HAP-1 (cell line): ENCODE data around the gene CDA.
"Not testable (repeated sequence)": the region's sequence is repeated elsewhere in the genome, so short reads cannot be mapped to it uniquely, and the experiment has no call there.

Source experiments
- DNase-seq, 2 experiments: peaks; one replicate each; pipeline ENCODE4 v3.0.0-alpha.2; 2016 to 2020; ENCODE audit warnings: low spot score in 2 of 2
- H3K27me3 ChIP-seq: fragments of 250-450 bp; sonication (Bioruptor Pico); 2 replicates; pipeline ENCODE4 v1.5.1; 2020; ENCODE audit warnings: low read depth, mild to moderate bottlenecking, moderate library complexity
- H3K36me3 ChIP-seq: fragments of 250-450 bp; sonication (Bioruptor Pico); replicated peaks from 2 replicates; pipeline ENCODE4 v1.5.1; 2020; ENCODE audit warnings: mild to moderate bottlenecking
- H3K4me1 ChIP-seq: fragments of 250-450 bp; sonication (Bioruptor Pico); 2 replicates; pipeline ENCODE4 v1.5.1; 2020; ENCODE audit warnings: mild to moderate bottlenecking
- H3K4me3 ChIP-seq: fragments of 250-450 bp; sonication (Bioruptor Pico); 2 replicates; pipeline ENCODE4 v1.5.1; 2020; ENCODE audit warnings: mild to moderate bottlenecking, moderate library complexity
- H3K9me3 ChIP-seq: fragments of 250-450 bp; sonication (Bioruptor Pico); 2 replicates; pipeline ENCODE4 v1.5.1; 2020; ENCODE audit warnings: mild to moderate bottlenecking, moderate library complexity
- in situ Hi-C: fragments of 300-500 bp; cut with MboI; formaldehyde crosslinking; loops from 3 replicates; pipeline ENCODE4 v1.14.3; 2020; ENCODE audit warnings: low sequenced_read_pairs, inconsistent platforms, mixed read lengths

Gene CDA

DNA sequence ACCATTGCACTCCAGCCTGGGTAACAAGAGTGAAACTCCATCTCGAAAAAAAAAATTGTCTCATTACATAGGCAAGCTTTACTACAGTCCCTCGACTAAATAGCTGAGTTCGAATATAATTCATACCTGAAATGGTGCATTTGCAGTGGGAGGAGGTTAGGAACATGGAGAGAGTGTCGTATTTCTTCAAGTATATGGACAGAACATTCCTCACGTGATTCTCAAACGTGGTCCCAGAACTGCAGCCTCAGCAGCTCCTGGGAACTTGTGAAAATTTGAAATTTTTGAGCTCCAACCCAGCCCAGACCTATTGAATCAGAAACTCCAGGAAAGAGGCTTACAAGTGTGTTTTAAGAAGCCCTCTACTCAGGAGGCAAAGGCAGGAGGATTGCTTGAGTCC is 7.2 kb downstream of the CDA start:
- in situ Hi-C loops, result no loop called here
- no peak for DNase-seq
- H3K4me3 ChIP-seq, result no peak overlapping the region
- no peaks in the 10 kb centered on the region for H3K9me3 ChIP-seq
- H3K36me3 ChIP-seq, result no peaks in the 10 kb centered on the region
- no peaks in the 10 kb centered on the region for H3K4me1 ChIP-seq
- H3K27me3 ChIP-seq, result no peaks in the 10 kb centered on the region

DNA sequence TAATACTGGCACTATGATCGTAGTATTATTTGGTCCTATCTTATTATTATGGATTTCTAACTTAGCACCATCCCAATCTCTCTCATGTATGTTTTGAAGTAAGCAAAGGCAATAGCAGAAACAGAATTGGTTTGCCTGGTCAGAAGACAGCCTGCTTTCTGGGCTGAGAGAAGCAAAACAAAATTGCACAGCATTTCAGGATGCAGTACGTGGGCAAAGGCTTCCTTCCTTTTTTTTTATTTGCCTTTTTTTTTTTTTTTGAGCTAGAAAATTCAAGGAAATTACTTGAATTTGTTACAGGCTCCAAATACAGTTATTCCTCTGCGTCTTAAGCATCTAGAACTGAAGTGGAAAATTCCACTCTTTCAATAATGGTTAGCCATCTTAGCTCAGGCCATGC is 8.8 kb downstream of the CDA start:
- Histone ChIP-seq H3K4me3 (no peak overlapping the region), H3K36me3 (no peaks in the 10 kb centered on the region), H3K9me3 (no peaks in the 10 kb centered on the region), H3K4me1 (no peaks in the 10 kb centered on the region), H3K27me3 (no peaks in the 10 kb centered on the region)
- no peak for DNase-seq
- in situ Hi-C loops, result no loop called here

DNA sequence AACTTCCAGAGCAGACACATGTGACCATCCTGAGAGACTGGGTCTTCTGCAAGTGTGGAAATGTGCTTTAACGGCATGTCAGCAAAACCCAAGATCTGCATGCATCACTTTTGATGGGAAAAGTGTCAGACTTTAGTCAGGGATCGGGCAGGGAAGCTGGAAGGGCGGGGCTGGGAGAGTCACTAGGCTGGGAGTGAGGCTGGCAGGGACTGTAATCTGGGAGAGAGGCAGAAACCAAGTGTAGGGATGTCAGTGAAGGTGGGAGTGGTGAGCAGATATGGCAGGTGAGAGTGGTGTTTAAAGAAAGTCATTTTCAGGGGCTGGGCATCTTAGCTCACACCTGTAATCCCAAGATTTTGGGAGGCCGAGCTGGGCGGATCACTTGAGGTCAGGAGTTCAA is 11.3 kb downstream of the CDA start:
- Histone ChIP-seq H3K9me3 (no peaks in the 10 kb centered on the region), H3K27me3 (no peaks in the 10 kb centered on the region), H3K36me3 (no peaks in the 10 kb centered on the region), H3K4me3 (no peak overlapping the region), H3K4me1 (no peaks in the 10 kb centered on the region)
- in situ Hi-C loops, result no loop called here
- no peak for DNase-seq

DNA sequence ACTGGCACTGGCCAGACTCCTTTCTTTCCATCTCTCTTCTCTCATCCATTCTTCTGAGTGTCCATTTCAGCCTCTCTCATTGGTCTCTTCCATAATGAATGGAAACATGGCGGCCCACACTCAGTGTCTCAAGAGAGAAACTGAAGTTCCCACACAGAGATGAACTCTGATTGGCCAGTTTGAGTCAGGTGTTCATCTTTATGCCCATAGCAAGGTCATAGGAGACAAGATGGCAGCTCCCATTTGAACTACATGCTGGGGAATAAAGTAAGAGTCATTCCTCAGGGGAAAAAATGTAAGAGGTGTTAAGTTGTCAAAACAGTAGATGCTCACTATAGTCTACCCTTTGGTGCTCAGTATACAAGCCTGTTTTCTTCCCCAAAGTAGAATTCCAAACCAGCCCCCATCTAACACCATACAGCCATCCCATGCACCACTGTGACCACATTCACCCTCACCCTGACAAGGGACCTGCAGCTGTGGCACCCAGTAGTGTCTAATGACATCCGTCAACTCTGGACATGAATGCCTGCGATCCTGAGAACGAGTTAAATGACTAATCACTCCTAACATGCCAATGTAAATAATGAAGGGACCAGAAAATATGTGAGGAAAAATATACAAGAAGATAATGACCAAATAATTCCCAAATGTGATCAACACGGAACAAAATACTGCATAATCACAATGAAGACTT is 12.4 kb downstream of the CDA start:
- Histone ChIP-seq H3K4me3 (no peak overlapping the region), H3K27me3 (no peaks in the 10 kb centered on the region), H3K4me1 (no peaks in the 10 kb centered on the region), H3K36me3 (no peaks in the 10 kb centered on the region), H3K9me3 (no peaks in the 10 kb centered on the region)
- no peak for DNase-seq
- in situ Hi-C loops, result no loop called here

DNA sequence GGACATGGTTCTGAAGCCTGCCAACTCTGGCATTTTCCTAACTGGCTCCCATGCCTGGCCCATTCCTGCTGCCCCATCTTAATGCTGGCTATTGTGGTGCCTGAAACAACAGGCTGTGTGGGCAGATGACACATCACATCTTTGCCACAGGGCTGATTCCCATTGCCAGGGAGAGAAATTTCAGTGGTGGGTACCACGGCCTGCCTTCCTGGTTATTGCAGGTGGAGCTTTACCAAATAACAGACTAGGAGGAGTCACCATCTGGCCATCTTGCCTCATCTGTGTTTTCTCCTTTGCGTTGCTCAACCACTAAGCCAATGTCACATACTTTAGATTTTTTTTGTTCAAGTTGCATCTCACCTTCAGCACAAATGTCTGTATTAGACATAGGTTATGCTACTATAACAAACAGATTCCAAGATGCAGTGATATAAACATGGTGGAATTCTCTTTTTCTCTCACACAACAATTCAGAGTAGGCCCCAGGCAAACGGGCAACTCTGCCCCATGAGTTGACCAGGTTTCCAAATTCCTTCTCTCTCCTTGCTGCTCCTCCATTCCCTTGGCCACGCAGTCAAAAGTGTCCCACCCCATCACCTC is 14.1 kb downstream of the CDA start:
- in situ Hi-C loops, result no loop called here
- Histone ChIP-seq H3K36me3 (no peaks in the 10 kb centered on the region), H3K9me3 (no peaks in the 10 kb centered on the region), H3K4me1 (no peaks in the 10 kb centered on the region), H3K27me3 (no peaks in the 10 kb centered on the region), H3K4me3 (no peak overlapping the region)
- no peak for DNase-seq

DNA sequence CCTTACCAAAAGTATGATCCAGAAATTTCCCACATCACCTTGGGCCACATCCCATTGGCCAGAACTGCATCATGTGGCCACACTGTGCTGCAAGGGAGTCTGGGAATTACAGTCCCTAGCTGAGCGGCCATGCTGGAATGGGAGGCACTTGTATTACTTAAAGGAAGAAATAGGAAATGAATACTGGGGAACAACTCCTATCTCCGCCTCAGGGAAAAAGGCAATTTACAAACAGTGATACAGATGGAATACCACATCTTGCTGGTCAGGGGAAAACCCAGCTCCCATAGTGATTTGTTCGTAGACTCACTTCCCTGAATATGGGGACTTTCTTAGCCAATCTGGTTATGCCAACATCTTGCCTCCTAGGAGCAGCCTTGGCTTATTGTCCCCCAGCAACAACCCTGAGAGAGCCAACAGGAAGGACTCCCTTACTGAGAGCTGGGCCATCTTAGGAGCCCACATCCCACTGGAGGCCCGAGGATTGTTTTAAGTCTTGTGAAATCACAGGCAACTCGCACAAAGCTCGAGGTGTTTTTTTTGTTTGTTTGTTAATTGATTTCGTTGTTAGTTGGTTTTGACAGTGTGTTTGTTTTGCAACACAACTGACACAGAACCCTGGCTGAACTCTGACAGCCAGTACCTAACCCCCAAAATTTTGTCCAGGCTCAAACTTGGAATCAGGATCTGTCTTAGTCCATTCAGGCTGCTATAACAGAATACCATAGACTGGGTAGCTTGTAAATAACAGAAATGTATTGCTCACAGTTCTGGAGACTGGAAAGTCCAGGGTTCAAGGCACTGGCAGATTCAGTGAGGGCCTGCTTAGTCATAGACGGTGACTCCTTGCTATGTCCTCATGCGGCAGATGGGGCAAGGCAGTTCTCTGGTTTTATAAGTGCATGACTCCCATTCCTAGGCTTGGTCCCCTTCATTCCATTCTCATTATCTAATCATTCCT is 14.9 kb downstream of the CDA start:
- Histone ChIP-seq H3K4me3 (no peak overlapping the region), H3K4me1 (no peaks in the 10 kb centered on the region)
- DNase-seq, result no peak

DNA sequence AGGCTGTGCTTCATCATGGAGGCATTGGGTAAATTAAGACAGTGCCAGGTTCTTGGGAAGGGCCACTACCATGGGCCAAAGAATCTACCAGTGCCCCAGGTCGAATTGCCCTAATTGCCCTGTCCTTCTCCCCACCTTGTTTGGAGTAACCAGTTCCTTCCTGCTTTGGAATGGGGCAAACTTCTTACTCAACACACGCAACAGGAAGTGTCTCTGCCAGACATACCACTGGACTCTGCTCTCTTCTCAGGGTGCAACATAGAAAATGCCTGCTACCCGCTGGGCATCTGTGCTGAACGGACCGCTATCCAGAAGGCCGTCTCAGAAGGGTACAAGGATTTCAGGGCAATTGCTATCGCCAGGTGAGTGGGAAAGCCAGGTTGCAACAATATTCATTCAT is 15.8 kb downstream of the CDA start:
- in situ Hi-C loops, result no loop called here
- no peak for DNase-seq
- H3K9me3 ChIP-seq, result no peaks in the 10 kb centered on the region
- H3K4me3 ChIP-seq, result no peak overlapping the region
- H3K4me1 ChIP-seq, result no peaks in the 10 kb centered on the region
- no peaks in the 10 kb centered on the region for H3K27me3 ChIP-seq
- H3K36me3 ChIP-seq, result no peaks in the 10 kb centered on the region

More for the DNA sequence above, 14.9 kb downstream of the CDA start:
- Histone ChIP-seq H3K36me3 (no peaks in the 10 kb centered on the region), H3K9me3 (no peaks in the 10 kb centered on the region), H3K27me3 (no peaks in the 10 kb centered on the region)
- in situ Hi-C loops, result no loop called here

DNA sequence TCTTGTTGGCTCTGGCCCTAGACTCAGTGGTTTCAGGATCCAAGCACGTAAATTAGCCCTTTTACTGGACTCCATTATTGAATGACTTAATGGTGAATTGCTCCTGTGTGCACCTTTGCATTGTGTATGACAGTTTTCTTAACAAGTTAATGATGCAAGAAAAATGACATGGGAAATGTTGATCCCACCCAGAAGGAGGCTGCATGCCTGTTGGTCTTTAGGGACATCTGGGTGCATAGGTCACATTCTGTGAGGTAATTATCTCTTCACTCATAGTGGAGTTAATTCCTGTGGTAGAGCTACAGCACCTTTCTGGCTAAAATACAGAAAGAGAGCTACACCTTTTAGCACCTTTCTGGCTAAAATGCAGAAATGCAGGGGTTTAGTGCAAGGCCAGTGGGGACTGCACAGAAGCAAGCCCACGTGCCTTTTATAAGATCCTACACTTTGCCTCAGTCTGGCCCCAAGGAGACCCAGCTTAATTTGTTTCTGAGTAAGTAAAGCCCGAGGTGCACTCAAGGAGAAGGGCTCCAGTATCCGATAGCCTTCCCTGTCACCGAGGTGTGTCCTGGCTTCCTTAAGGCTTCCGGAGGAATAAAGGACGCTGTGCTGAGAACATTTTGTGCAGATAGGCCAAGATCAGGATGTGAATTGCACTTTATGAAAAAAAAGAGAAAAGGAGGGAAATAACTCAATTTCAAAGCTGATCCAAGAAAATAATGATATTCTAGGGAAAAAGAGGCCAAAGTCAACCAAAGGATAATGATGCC is 18.1 kb downstream of the CDA start:
- H3K4me1 ChIP-seq, in situ Hi-C loops, H3K4me3 ChIP-seq, H3K27me3 ChIP-seq, H3K36me3 ChIP-seq, DNase-seq, H3K9me3 ChIP-seq: not testable (repeated sequence)

DNA sequence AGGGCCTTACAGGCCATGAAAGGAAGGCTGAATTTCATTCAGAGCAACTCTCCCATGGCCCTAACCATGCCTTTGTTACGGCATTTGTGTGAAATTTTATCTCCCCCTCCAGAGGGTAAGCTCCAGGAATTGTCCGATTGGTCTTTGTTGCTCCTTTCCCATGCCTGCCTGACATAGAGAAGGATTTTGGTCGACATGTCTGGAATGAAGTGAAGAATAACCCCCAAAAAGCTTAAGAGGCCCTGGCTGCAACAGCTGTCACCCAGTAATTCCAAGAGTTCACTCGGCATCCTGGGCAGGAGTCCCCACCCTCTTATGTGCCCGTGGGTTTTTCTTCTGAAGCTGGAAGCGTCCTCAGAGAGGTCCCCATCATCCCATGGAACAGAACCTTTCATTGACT is 20.6 kb downstream of the CDA start:
- H3K36me3 ChIP-seq, result no peaks in the 10 kb centered on the region
- H3K9me3 ChIP-seq, result no peaks in the 10 kb centered on the region
- in situ Hi-C loops, result no loop called here
- peaks cover 15% of the 10 kb centered on the region for H3K4me1 ChIP-seq
- H3K27me3 ChIP-seq, result no peaks in the 10 kb centered on the region
- H3K4me3 ChIP-seq, result no peak overlapping the region
- DNase-seq, result no peak

DNA sequence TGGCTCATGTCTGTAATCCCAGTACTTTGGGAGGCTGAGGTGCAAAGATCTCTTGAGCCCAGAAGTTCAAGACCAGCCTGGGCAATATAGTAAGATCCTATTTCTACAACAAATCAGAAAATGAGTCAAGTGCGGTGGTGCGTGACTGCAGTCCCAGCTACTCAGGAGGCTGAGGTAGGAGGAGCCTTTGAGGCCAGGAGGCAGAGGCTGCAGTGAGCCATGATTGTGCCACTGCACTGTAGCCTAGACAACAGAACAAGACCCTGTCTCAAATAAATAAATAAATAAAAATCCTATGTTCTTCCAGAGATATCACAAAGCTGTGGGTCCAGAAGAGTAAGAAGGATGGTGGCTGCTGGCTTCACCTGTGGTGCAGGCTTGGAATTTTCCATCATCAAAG is 22.1 kb downstream of the CDA start:
- no peaks in the 10 kb centered on the region for H3K36me3 ChIP-seq
- no peak overlapping the region for H3K4me3 ChIP-seq
- H3K4me1 ChIP-seq, result peaks cover 15% of the 10 kb centered on the region
- DNase-seq, result no peak
- in situ Hi-C loops, result no loop called here
- H3K9me3 ChIP-seq, result no peaks in the 10 kb centered on the region
- no peaks in the 10 kb centered on the region for H3K27me3 ChIP-seq

DNA sequence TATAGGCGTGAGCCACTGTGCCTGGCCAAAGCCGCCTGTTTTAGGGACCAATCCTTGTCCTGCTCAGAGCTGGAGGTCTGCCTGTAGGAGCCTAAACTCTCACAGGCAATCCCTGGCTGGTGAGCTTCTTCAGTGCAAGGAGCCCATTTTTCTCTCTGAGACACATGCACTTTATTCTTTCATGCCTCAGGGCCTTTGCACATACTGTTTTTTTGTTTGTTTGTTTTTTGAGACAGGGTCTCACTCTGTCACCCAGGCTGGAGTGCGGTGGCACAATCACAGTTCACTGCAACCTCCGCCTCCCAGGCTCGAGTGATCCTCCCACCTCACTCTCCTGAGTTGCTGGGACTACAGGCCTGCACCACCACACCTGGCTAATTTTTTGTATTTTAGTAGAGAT is 22.8 kb downstream of the CDA start:
- in situ Hi-C loops, result no loop called here
- Histone ChIP-seq H3K4me3 (no peak overlapping the region), H3K27me3 (no peaks in the 10 kb centered on the region), H3K9me3 (no peaks in the 10 kb centered on the region), H3K36me3 (no peaks in the 10 kb centered on the region), H3K4me1 (peaks cover 15% of the 10 kb centered on the region)
- DNase-seq, result no peak

DNA sequence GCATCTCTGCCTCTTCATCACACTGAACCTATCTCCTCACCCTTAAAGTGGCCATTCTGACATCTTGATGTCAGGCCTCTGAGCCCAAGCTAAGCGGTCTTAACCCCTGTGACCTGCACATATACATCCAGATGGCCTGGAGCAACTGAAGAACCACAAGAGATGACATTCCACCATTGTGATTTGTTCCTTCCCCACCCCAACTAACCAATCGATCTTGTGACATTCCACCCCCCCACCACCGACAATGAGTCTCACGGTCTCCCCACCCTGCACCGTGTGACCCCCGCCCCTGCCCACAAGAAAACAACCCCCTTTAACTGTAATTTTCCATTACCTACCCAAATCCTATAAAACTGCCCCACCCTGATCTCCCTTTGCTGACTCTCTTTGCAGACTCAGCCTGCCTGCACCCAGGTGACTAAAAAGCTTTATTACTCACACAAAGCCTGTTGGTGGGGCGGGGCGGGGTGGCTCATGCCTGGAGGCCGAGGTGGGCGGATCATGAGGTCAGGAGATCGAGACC is 23.4 kb downstream of the CDA start:
- Histone ChIP-seq H3K4me1 (peaks cover 15% of the 10 kb centered on the region), H3K36me3 (no peaks in the 10 kb centered on the region), H3K9me3 (no peaks in the 10 kb centered on the region), H3K27me3 (no peaks in the 10 kb centered on the region), H3K4me3 (no peak overlapping the region)
- in situ Hi-C loops, result no loop called here
- peak; percentile 25 to 74 for DNase-seq

DNA sequence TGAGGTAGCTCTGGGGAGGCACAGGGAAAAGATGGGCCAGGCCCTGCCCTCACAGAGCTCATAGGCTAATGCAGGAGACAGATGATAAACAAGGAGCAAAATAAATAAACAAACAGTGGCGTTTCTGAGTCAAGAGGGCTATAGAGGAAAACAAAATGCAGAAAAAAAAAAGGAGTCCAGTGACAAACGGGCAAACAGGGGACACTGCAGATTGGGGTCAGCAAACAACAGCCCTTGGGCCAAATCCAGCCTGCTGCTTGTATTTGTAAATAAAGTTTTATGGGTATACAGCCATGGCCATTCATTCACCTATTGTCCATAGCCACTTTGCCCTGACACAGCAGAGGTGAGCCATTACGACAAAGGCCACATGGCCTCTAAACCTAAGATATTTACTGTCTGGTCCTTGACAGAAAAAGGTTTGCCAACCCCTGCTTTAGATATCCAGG is 25.3 kb downstream of the CDA start:
- no peak for DNase-seq
- Histone ChIP-seq H3K36me3 (no peaks in the 10 kb centered on the region), H3K9me3 (no peaks in the 10 kb centered on the region), H3K4me3 (no peak overlapping the region), H3K4me1 (peaks cover 15% of the 10 kb centered on the region), H3K27me3 (no peaks in the 10 kb centered on the region)
- in situ Hi-C loops, result no loop called here
